Measurements from ENCODE around the gene ELOA.

ELOA gene

DNA sequence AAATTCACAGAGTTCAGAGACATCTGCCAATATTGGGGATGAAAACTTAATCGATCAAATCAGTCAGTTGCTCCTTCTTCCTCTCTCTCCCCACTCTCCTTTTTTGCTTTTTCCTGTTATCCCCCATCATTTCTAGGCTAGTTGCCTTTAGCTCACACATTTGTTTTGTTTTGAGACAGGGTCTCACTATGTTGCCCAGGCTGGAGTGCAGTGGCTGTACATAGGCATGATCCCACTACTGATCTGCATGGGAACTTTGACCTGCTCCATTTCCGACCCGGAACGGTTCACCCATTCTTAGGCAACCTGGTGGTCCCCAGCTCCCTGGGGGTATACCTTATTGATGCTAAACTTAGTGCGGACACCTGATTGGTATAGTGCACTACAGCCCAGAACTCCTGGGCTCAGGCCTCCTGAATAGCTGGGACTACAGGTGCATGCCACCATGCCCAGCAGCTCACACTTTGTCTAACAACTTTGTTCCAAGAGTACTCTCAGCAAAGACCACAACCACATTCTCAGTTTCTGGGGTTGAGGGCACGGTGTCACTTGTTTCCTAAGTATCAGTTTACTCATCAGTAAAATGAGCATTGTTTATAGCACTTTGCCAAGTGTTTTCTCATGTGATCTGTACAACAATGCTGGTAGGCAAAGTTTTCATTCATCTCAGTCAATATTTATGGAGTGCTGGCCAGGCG, 6.7 kb upstream of the ELOA start:
- Histone ChIP-seq H3K14ac (ENCODE audit: low read length in 2 of 2) (no peak overlapping the region), H3K4me2 (ENCODE audit: low read length, poor library complexity, severe bottlenecking) (no peak overlapping the region), H2BK15ac (ENCODE audit: low read depth, poor library complexity, severe bottlenecking) (no peak overlapping the region), H3K4me1 (ENCODE audit: control insufficient read depth, insufficient read depth, low read depth, low read length) (peaks cover 2% of the 10 kb centered on the region), H3K27me3 (ENCODE audit: control insufficient read depth in 1 of 2, insufficient read depth in 1 of 2, low read length in 2 of 2) (no peaks in the 10 kb centered on the region), H2BK12ac (ENCODE audit: low read length in 2 of 2) (no peak overlapping the region), H4K8ac (ENCODE audit: low read length) (no peak overlapping the region), H3K23ac (ENCODE audit: low read length in 2 of 2) (no peak overlapping the region), H3K79me1 (replicated peaks; ENCODE audit: low read length, poor library complexity, severe bottlenecking) (peaks cover 15% of the 10 kb centered on the region), H2BK120ac (ENCODE audit: low read depth, low read length) (no peak overlapping the region), H4K91ac (ENCODE audit: low read length) (no peak overlapping the region), H3K9ac (ENCODE audit: low read length) (no peak overlapping the region), H3K9me3 (ENCODE audit: control insufficient read depth, low read length) (no peaks in the 10 kb centered on the region), H3K36me3 (ENCODE audit: control insufficient read depth in 1 of 2, insufficient read depth in 2 of 2, low read depth in 1 of 2, low read length in 2 of 2) (peaks cover 3 to 12% of the 10 kb centered on the region in 2 experiments), H2AFZ (ENCODE audit: low read depth, low read length) (no peak overlapping the region), H3K18ac (ENCODE audit: low read depth in 1 of 2, low read length in 2 of 2) (no peak overlapping the region), H2BK5ac (ENCODE audit: low read depth, low read length, poor library complexity, severe bottlenecking) (no peak overlapping the region), H2AK5ac (ENCODE audit: low read length, severe bottlenecking) (no peak overlapping the region), H3K4me3 (ENCODE audit: insufficient read depth in 1 of 2, low read depth in 1 of 2, low read length in 2 of 2) (no peak overlapping the region), H3K27ac (ENCODE audit: low read length, poor library complexity, severe bottlenecking) (no peak overlapping the region), H3K4ac (ENCODE audit: low read depth in 1 of 2, low read length in 2 of 2) (no peak overlapping the region)
- DNase-seq: no peak
- WGBS: 92% methylated on average over 7 of the region's 7 CpGs

DNA sequence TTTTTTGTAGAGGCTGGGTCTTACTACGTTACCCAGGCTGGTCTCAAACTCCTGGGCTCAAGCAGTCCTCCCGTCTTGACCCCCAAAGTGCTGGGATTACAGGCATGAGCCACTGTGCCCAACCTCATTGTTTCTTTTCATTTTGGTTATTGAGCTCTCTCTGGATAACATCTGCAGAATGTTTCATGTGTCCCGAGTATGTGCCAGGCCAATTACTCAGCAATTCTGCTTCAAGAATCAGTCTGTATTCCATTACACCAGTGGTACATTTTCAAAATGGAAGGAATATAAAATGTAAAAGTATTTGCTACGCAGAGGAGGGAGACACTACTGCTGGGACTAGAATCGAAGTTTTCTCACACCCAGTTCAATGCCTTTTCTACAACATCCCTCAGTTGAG, 1.7 kb upstream of the ELOA start:
- H3K4me1 ChIP-seq (ENCODE audit: control insufficient read depth, insufficient read depth, low read depth, low read length): no peaks in the 10 kb centered on the region
- no peak overlapping the region for H3K14ac ChIP-seq (ENCODE audit: low read length in 2 of 2)
- no peak overlapping the region for H2BK12ac ChIP-seq (ENCODE audit: low read length in 2 of 2)
- H3K36me3 ChIP-seq (ENCODE audit: control insufficient read depth in 1 of 2, insufficient read depth in 2 of 2, low read depth in 1 of 2, low read length in 2 of 2): peaks cover 8 to 10% of the 10 kb centered on the region in 2 experiments
- H3K9ac ChIP-seq (ENCODE audit: low read length): no peak overlapping the region
- H3K9me3 ChIP-seq (ENCODE audit: control insufficient read depth, low read length): no peaks in the 10 kb centered on the region
- no peak overlapping the region for H2BK15ac ChIP-seq (ENCODE audit: low read depth, poor library complexity, severe bottlenecking)
- no peak overlapping the region for H3K4me2 ChIP-seq (ENCODE audit: low read length, poor library complexity, severe bottlenecking)
- H4K8ac ChIP-seq (ENCODE audit: low read length): no peak overlapping the region
- H4K91ac ChIP-seq (ENCODE audit: low read length): no peak overlapping the region
- no peak overlapping the region for H2BK120ac ChIP-seq (ENCODE audit: low read depth, low read length)
- H2BK5ac ChIP-seq (ENCODE audit: low read depth, low read length, poor library complexity, severe bottlenecking): no peak overlapping the region
- no peak overlapping the region for H2AFZ ChIP-seq (ENCODE audit: low read depth, low read length)
- no peak overlapping the region for H3K23ac ChIP-seq (ENCODE audit: low read length in 2 of 2)
- no peaks in the 10 kb centered on the region for H3K27me3 ChIP-seq (ENCODE audit: control insufficient read depth in 1 of 2, insufficient read depth in 1 of 2, low read length in 2 of 2)
- no peak for DNase-seq
- 88% methylated on average over 2 of the region's 5 CpGs for WGBS
- H3K4me3 ChIP-seq (ENCODE audit: insufficient read depth in 1 of 2, low read depth in 1 of 2, low read length in 2 of 2): no peak overlapping the region
- H3K79me1 ChIP-seq (replicated peaks; ENCODE audit: low read length, poor library complexity, severe bottlenecking): peaks cover 9% of the 10 kb centered on the region
- H3K27ac ChIP-seq (ENCODE audit: low read length, poor library complexity, severe bottlenecking): no peak overlapping the region
- no peak overlapping the region for H3K18ac ChIP-seq (ENCODE audit: low read depth in 1 of 2, low read length in 2 of 2)
- H3K4ac ChIP-seq (ENCODE audit: low read depth in 1 of 2, low read length in 2 of 2): no peak overlapping the region
- H2AK5ac ChIP-seq (ENCODE audit: low read length, severe bottlenecking): no peak overlapping the region

DNA sequence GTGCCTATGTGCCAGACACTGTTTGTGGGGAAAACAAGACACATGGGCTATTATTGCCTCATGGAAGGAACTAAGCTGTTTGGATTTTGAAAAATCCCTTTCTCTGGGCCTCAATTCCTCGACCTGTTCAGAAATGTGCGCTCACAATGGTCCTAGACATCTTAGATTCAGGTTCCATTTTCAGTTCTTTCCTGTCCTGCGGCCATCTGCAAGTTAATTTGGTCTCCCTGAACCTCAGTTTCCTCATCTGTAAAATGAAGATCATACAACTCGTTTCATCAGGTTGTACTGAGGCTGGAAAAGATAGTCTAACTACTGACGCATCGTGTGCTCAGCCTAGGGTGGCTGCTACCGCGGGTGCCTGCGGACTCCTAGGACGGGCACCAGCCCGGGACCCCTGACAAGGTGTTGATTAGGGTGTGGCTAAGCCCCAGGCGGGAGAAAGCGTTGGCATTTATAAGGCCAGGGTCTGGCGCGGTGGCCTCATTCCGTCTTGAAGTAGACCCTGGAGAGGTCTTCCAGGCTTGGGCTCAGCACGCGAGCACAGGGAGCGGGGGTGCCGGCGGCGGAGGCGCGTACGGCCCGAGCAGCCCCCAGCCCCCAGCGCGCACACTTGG, 493 bp upstream of the ELOA start:
- H2BK15ac ChIP-seq (ENCODE audit: low read depth, poor library complexity, severe bottlenecking): peak overlapping the region; percentile 2
- DNase-seq: peak; percentile 53
- peak overlapping the region; percentile 5 for H3K27ac ChIP-seq (ENCODE audit: low read length, poor library complexity, severe bottlenecking)
- H3K9ac ChIP-seq (ENCODE audit: low read length): peak overlapping the region; percentile 91
- H3K4me1 ChIP-seq (ENCODE audit: control insufficient read depth, insufficient read depth, low read depth, low read length): no peaks in the 10 kb centered on the region
- no peaks in the 10 kb centered on the region for H3K9me3 ChIP-seq (ENCODE audit: control insufficient read depth, low read length)
- H2BK12ac ChIP-seq (ENCODE audit: low read length in 2 of 2): peak overlapping the region in 1 of 2 experiments; percentile 33
- peaks cover 9 to 12% of the 10 kb centered on the region in 2 experiments for H3K36me3 ChIP-seq (ENCODE audit: control insufficient read depth in 1 of 2, insufficient read depth in 2 of 2, low read depth in 1 of 2, low read length in 2 of 2)
- WGBS: 16% methylated on average over 20 of the region's 28 CpGs
- H4K91ac ChIP-seq (ENCODE audit: low read length): peak overlapping the region; percentile 96
- peak overlapping the region; percentile 91 for H4K8ac ChIP-seq (ENCODE audit: low read length)
- peak overlapping the region; percentile 62 for H2AFZ ChIP-seq (ENCODE audit: low read depth, low read length)
- H3K4me2 ChIP-seq (ENCODE audit: low read length, poor library complexity, severe bottlenecking): peak overlapping the region; percentile 65
- no peak overlapping the region for H3K23ac ChIP-seq (ENCODE audit: low read length in 2 of 2)
- peak overlapping the region; percentile 84 to 98 for H3K4me3 ChIP-seq (ENCODE audit: insufficient read depth in 1 of 2, low read depth in 1 of 2, low read length in 2 of 2)
- peaks cover 7% of the 10 kb centered on the region for H3K79me1 ChIP-seq (replicated peaks; ENCODE audit: low read length, poor library complexity, severe bottlenecking)
- H3K18ac ChIP-seq (ENCODE audit: low read depth in 1 of 2, low read length in 2 of 2): peak overlapping the region; percentile 60 to 99
- peak overlapping the region in 1 of 2 experiments; percentile 94 for H3K14ac ChIP-seq (ENCODE audit: low read length in 2 of 2)
- H2BK5ac ChIP-seq (ENCODE audit: low read depth, low read length, poor library complexity, severe bottlenecking): no peak overlapping the region
- H3K4ac ChIP-seq (ENCODE audit: low read depth in 1 of 2, low read length in 2 of 2): peak overlapping the region; percentile 16 to 65
- peak overlapping the region; percentile 11 for H2BK120ac ChIP-seq (ENCODE audit: low read depth, low read length)
- no peak overlapping the region for H2AK5ac ChIP-seq (ENCODE audit: low read length, severe bottlenecking)
- H3K27me3 ChIP-seq (ENCODE audit: control insufficient read depth in 1 of 2, insufficient read depth in 1 of 2, low read length in 2 of 2): no peaks in the 10 kb centered on the region

DNA sequence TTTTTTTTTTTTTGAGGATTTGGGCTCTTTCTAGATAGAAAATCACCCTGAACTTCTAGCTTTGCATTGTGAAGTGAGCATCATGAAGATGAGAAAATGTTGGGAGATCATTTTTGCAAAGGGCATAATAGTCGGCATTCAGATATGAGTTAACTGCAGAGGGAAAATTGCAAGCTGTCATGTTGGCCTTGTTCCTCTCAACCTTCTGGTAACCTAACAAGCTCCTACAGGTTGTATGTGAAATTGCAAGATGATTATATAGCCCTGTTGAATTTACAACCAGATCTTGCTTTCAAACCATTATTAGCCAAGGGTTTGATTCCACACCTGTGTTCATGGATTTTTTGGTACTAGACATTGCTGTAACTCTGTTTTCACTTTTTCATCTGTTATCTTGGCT, 2.2 kb downstream of the ELOA start:
- H3K79me1 ChIP-seq (replicated peaks; ENCODE audit: low read length, poor library complexity, severe bottlenecking): peaks cover 5% of the 10 kb centered on the region
- no peak overlapping the region for H2BK120ac ChIP-seq (ENCODE audit: low read depth, low read length)
- no peak overlapping the region for H2AK5ac ChIP-seq (ENCODE audit: low read length, severe bottlenecking)
- no peak overlapping the region for H4K91ac ChIP-seq (ENCODE audit: low read length)
- 100% methylated on average over 1 of the region's 1 CpG for WGBS
- H4K8ac ChIP-seq (ENCODE audit: low read length): no peak overlapping the region
- H3K18ac ChIP-seq (ENCODE audit: low read depth in 1 of 2, low read length in 2 of 2): no peak overlapping the region
- peak overlapping the region in 1 of 2 experiments; percentile 84 for H3K4me3 ChIP-seq (ENCODE audit: insufficient read depth in 1 of 2, low read depth in 1 of 2, low read length in 2 of 2)
- H3K23ac ChIP-seq (ENCODE audit: low read length in 2 of 2): no peak overlapping the region
- DNase-seq: peak; percentile 66
- H3K4me2 ChIP-seq (ENCODE audit: low read length, poor library complexity, severe bottlenecking): no peak overlapping the region
- no peak overlapping the region for H3K27ac ChIP-seq (ENCODE audit: low read length, poor library complexity, severe bottlenecking)
- no peaks in the 10 kb centered on the region for H3K9me3 ChIP-seq (ENCODE audit: control insufficient read depth, low read length)
- H3K27me3 ChIP-seq (ENCODE audit: control insufficient read depth in 1 of 2, insufficient read depth in 1 of 2, low read length in 2 of 2): no peaks in the 10 kb centered on the region
- no peak overlapping the region for H3K14ac ChIP-seq (ENCODE audit: low read length in 2 of 2)
- H2BK5ac ChIP-seq (ENCODE audit: low read depth, low read length, poor library complexity, severe bottlenecking): no peak overlapping the region
- H3K4ac ChIP-seq (ENCODE audit: low read depth in 1 of 2, low read length in 2 of 2): no peak overlapping the region
- H3K4me1 ChIP-seq (ENCODE audit: control insufficient read depth, insufficient read depth, low read depth, low read length): no peaks in the 10 kb centered on the region
- H3K9ac ChIP-seq (ENCODE audit: low read length): peak overlapping the region; percentile 91
- peaks cover 9 to 24% of the 10 kb centered on the region in 2 experiments for H3K36me3 ChIP-seq (ENCODE audit: control insufficient read depth in 1 of 2, insufficient read depth in 2 of 2, low read depth in 1 of 2, low read length in 2 of 2)
- H2BK15ac ChIP-seq (ENCODE audit: low read depth, poor library complexity, severe bottlenecking): no peak overlapping the region
- H2BK12ac ChIP-seq (ENCODE audit: low read length in 2 of 2): no peak overlapping the region
- no peak overlapping the region for H2AFZ ChIP-seq (ENCODE audit: low read depth, low read length)
